NCI-H2227 (cell line): Measurements from ENCODE around the gene SMG7.

Experiments used
- DNase-seq: peaks from one replicate; lab custom pipeline; 2025; ENCODE audit not compliant: unreplicated experiment; lab: John Stamatoyannopoulos, UW

The SMG7 gene

GRCh38 chr1:183466781-183467180 is 5.5 kb upstream of the SMG7 start:
- DNase-seq: no peak

- no peak for DNase-seq
These were observed 4.6 kb upstream of the SMG7 start for GRCh38 chr1:183467687-183468086.

GRCh38 chr1:183470147-183470960 is 1.9 kb upstream of the SMG7 start:
- DNase-seq: peak; percentile 88

GRCh38 chr1:183470961-183471742 is 1.1 kb upstream of the SMG7 start:
- peak; percentile 92 for DNase-seq

- peak; percentile 99 for DNase-seq
These were observed 384 bp upstream of the SMG7 start for GRCh38 chr1:183471743-183472487.

GRCh38 chr1:183473217-183473536 is 878 bp downstream of the SMG7 start:
- DNase-seq: no peak

- DNase-seq: peak; percentile 8
These were observed 3.8 kb downstream of the SMG7 start for GRCh38 chr1:183476081-183476480.

GRCh38 chr1:183477986-183478781 is 5.9 kb downstream of the SMG7 start:
- no peak for DNase-seq

GRCh38 chr1:183480971-183481441 is 8.7 kb downstream of the SMG7 start:
- no peak for DNase-seq

GRCh38 chr1:183483224-183483623 is 10.9 kb downstream of the SMG7 start:
- no peak for DNase-seq

- DNase-seq: no peak
These were observed 12.0 kb downstream of the SMG7 start for GRCh38 chr1:183484254-183484653.

- no peak for DNase-seq
These were observed 12.6 kb downstream of the SMG7 start for GRCh38 chr1:183484851-183485250.

GRCh38 chr1:183487674-183488442 is 15.6 kb downstream of the SMG7 start:
- no peak for DNase-seq

- no peak for DNase-seq
These were observed 18.6 kb downstream of the SMG7 start for GRCh38 chr1:183490932-183491331.

- DNase-seq: no peak
These were observed 21.4 kb downstream of the SMG7 start for GRCh38 chr1:183493540-183494245.

GRCh38 chr1:183495420-183495819 is 23.1 kb downstream of the SMG7 start:
- no peak for DNase-seq

- no peak for DNase-seq
These were observed 24.9 kb downstream of the SMG7 start for GRCh38 chr1:183497218-183497617.

- DNase-seq: no peak
These were observed 26.2 kb downstream of the SMG7 start for GRCh38 chr1:183498342-183498991.
